Sigmoid colon (tissue), 4 donors: ENCODE results near the gene MSH4.

Experiments
- EP300 ChIP-seq, 4 donors: sonication (generic); formaldehyde crosslinking; IDR thresholded peaks; one replicate each; pipeline ENCODE4 v1.6.1; 2017; ENCODE audit warnings: antibody characterized with exemption in 4 of 4
- POLR2A ChIP-seq, 2 donors: fragments of 450-650 bp; IDR thresholded peaks; one replicate each; pipeline ENCODE4 v1.6.1; 2016; ENCODE audit warnings: antibody characterized with exemption in 2 of 2, mild to moderate bottlenecking in 2 of 2, moderate library complexity in 2 of 2
- POLR2AphosphoS5 ChIP-seq, 4 donors: sonication (generic); formaldehyde crosslinking; IDR thresholded peaks; one replicate each; pipeline ENCODE4 v1.6.1; 2017; ENCODE audit warnings: antibody characterized with exemption in 4 of 4
- TF ChIP-seq, protein P1 (sequence below), 4 experiments: fragments of 450-650 bp in 3 of 4; fragments of 200-600 bp in 1 of 4; IDR thresholded peaks; one replicate each; pipeline ENCODE4 v1.5.1; 2016 to 2019; ENCODE audit warnings: antibody characterized with exemption in 4 of 4, mild to moderate bottlenecking in 3 of 4, moderate library complexity in 2 of 4

DNA sequence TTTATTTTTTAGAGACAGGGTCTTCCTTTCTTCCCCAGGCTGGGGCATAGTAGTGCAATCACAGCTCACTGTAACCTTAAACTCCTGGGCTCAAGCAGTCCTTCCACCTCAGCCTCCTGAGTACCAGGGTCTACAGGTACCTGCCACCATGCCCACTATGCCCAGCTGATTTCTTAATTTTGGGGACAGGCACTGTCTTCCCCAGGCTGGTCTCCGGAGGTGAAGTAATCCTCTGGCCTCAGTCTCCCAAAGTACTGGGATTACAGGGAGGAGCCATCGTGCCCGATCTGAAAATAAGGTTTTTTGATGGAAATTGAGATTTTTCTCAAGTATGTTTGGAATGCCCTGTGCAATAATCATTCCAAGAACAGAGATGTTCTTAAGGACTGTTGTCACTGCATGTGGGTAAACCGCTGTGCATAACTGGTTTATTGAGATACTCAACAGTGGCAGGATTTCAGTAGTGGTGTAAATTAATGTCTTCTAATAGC lies 934 bp upstream of the MSH4 start:
- TF ChIP-seq, protein P1, sequence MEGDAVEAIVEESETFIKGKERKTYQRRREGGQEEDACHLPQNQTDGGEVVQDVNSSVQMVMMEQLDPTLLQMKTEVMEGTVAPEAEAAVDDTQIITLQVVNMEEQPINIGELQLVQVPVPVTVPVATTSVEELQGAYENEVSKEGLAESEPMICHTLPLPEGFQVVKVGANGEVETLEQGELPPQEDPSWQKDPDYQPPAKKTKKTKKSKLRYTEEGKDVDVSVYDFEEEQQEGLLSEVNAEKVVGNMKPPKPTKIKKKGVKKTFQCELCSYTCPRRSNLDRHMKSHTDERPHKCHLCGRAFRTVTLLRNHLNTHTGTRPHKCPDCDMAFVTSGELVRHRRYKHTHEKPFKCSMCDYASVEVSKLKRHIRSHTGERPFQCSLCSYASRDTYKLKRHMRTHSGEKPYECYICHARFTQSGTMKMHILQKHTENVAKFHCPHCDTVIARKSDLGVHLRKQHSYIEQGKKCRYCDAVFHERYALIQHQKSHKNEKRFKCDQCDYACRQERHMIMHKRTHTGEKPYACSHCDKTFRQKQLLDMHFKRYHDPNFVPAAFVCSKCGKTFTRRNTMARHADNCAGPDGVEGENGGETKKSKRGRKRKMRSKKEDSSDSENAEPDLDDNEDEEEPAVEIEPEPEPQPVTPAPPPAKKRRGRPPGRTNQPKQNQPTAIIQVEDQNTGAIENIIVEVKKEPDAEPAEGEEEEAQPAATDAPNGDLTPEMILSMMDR (IDR thresholded peaks at IDR 0.05) = no peak
- TF ChIP-seq EP300 (IDR thresholded peaks at IDR 0.05) (no peak), POLR2A (IDR thresholded peaks at IDR 0.05) (no peak), POLR2AphosphoS5 (IDR thresholded peaks at IDR 0.05) (no peak)
